ENCODE measurements around the gene GPX2.

The GPX2 gene

GRCh38 chr14:64912261-64912660, 30.3 kb downstream of the GPX2 start:
- DNase-seq = no peak

- DNase-seq = peak; percentile 15 to 20
These were observed 31.6 kb downstream of the GPX2 start for GRCh38 chr14:64910847-64911495.

- no peak for DNase-seq
These were observed 36.5 kb downstream of the GPX2 start for GRCh38 chr14:64906022-64906421.

- DNase-seq = no peak
These were observed 42.6 kb downstream of the GPX2 start for GRCh38 chr14:64899958-64900357.

GRCh38 chr14:64891839-64892375, 50.6 kb downstream of the GPX2 start:
- peak; percentile 63 to 71 for DNase-seq

- peak; percentile 26 to 28 for DNase-seq
These were observed 51.2 kb downstream of the GPX2 start for GRCh38 chr14:64891173-64891838.

- no peak for DNase-seq
These were observed 53.2 kb downstream of the GPX2 start for GRCh38 chr14:64889352-64889751.

Data from inflammatory macrophage (primary cell).